HepG2 (cell line): ENCODE measurements around the gene DDX23. TPM values are rescaled to one million over a fixed set of nuclear protein-coding genes. Genes with fewer than 3 reads are reported as not detected.

ENCODE experiments used
- DR1 ChIP-seq: sonication (generic); formaldehyde crosslinking; IDR thresholded peaks from 2 replicates; pipeline ENCODE4 v1.8.0; 2021; ENCODE audit warnings: mild to moderate bottlenecking, missing genetic modification reagents, inconsistent platforms
- KLF13 ChIP-seq: sonication (generic); formaldehyde crosslinking; IDR thresholded peaks from 2 replicates; pipeline ENCODE4 v1.4.0; 2020; ENCODE audit warnings: mild to moderate bottlenecking, missing genetic modification reagents
- KLF15 ChIP-seq: sonication (generic); formaldehyde crosslinking; IDR thresholded peaks from 2 replicates; pipeline ENCODE4 v1.8.1; 2023; ENCODE audit warnings: borderline replicate concordance, mild to moderate bottlenecking, inconsistent platforms, missing genetic modification reagents, mixed read lengths
- PHF20 ChIP-seq: sonication (generic); formaldehyde crosslinking; IDR thresholded peaks from 2 replicates; pipeline ENCODE4 v1.5.0; 2020; ENCODE audit warnings: mild to moderate bottlenecking, missing genetic modification reagents
- SALL1 ChIP-seq: sonication (generic); formaldehyde crosslinking; IDR thresholded peaks from 2 replicates; pipeline ENCODE4 v1.8.0; 2022; ENCODE audit warnings: mild to moderate bottlenecking, missing genetic modification reagents
- SCMH1 ChIP-seq: sonication (generic); formaldehyde crosslinking; IDR thresholded peaks from 2 replicates; pipeline ENCODE4 v1.9.0; 2021; ENCODE audit warnings: missing genetic modification reagents, mild to moderate bottlenecking, borderline replicate concordance
- ZNF737 ChIP-seq: sonication (generic); formaldehyde crosslinking; IDR thresholded peaks from 2 replicates; pipeline ENCODE4 v1.5.0; 2020; ENCODE audit warnings: missing genetic modification reagents, mild to moderate bottlenecking, borderline replicate concordance
- ZNF768 ChIP-seq: sonication (generic); formaldehyde crosslinking; IDR thresholded peaks from 2 replicates; pipeline ENCODE4 v1.4.0; 2020; ENCODE audit warnings: missing genetic modification reagents
- polyA plus RNA-seq, 8 experiments: library from polyadenylated mRNA; depleted of rRNA in 3 of 8; stranded (reverse) in 7 of 8; unstranded in 1 of 8; fragments of >200 nt; fragmentation: Illumina TruSeq in 4 of 8; extraction: Trizol in 4 of 8; gene quantifications; 2 replicates each; pipeline versions ENCODE4 v1.2.1 to v1.2.3, GENCODE V29; 2011 to 2016; ENCODE audit warnings: low read depth in 4 of 8, missing spikeins in 1 of 8, mixed read lengths in 1 of 8; ENCODE audit not compliant: insufficient read depth in 1 of 8
- total RNA-seq, 5 experiments: library from RNA; depleted of rRNA; stranded (reverse); fragments of >200 nt; fragmentation: Illumina TruSeq; extraction: Trizol; gene quantifications; 2 replicates each; pipeline ENCODE4 v1.2.3, GENCODE V29; 2016; ENCODE audit warnings: low read depth in 1 of 5
- TF ChIP-seq, protein P1 (sequence below), 2 experiments: sonication (generic) in 1 of 2; formaldehyde crosslinking in 1 of 2; IDR thresholded peaks; 2 replicates each; pipeline versions ENCODE4 v1.4.0 to v1.6.1; 2018 to 2020; ENCODE audit warnings: missing genetic modification reagents in 2 of 2, borderline replicate concordance in 1 of 2, low read depth in 1 of 2, mild to moderate bottlenecking in 1 of 2, missing biosample characterization in 1 of 2
- TF ChIP-seq, protein P2 (sequence below): sonication (generic); formaldehyde crosslinking; IDR thresholded peaks from 2 replicates; pipeline ENCODE4 v1.4.0; 2020; ENCODE audit warnings: missing genetic modification reagents, low read depth, mild to moderate bottlenecking, borderline replicate concordance
- TF ChIP-seq, protein P3 (sequence below): sonication (generic); formaldehyde crosslinking; IDR thresholded peaks from 2 replicates; pipeline ENCODE4 v1.8.0; 2022; ENCODE audit warnings: missing genetic modification reagents, mild to moderate bottlenecking, moderate library complexity, borderline replicate concordance
- TF ChIP-seq, protein P4 (sequence below): sonication (generic); formaldehyde crosslinking; IDR thresholded peaks from 2 replicates; pipeline ENCODE4 v1.5.1; 2020; ENCODE audit warnings: mild to moderate bottlenecking, missing genetic modification reagents, moderate library complexity
- TF ChIP-seq, protein P5 (sequence below): sonication (generic); formaldehyde crosslinking; IDR thresholded peaks from 2 replicates; pipeline ENCODE4 v1.4.0; 2020; ENCODE audit warnings: missing genetic modification reagents, borderline replicate concordance
- TF ChIP-seq, protein P6 (sequence below): sonication (generic); formaldehyde crosslinking; IDR thresholded peaks from 2 replicates; pipeline ENCODE4 v1.4.0; 2020; ENCODE audit warnings: mild to moderate bottlenecking, low read depth, missing genetic modification reagents

DDX23 gene
- total and polyA plus RNA-seq, 2 of the 13 experiments (the other 11 are each of a cell fraction or from before 2014, with no cell fraction given), result 35.7 to 90.0 TPM

DNA sequence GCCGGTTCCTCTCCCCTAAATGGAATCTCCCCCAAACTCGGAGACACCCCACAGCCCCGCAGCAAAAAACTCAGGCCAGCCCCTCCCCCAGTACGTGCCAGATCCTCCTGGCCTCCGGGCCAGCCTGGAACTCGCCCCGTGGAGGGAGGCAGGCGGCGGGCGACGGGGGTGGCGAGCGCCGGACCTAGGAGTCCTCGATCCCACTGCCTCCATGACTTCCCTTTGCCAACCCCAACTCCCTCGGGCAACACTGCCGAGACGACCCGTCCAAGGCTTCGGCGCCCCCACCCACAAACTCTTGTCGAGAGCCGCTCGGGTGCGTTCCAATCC lies 63.5 kb downstream of the DDX23 start (continued):
- TF ChIP-seq, protein P1, sequence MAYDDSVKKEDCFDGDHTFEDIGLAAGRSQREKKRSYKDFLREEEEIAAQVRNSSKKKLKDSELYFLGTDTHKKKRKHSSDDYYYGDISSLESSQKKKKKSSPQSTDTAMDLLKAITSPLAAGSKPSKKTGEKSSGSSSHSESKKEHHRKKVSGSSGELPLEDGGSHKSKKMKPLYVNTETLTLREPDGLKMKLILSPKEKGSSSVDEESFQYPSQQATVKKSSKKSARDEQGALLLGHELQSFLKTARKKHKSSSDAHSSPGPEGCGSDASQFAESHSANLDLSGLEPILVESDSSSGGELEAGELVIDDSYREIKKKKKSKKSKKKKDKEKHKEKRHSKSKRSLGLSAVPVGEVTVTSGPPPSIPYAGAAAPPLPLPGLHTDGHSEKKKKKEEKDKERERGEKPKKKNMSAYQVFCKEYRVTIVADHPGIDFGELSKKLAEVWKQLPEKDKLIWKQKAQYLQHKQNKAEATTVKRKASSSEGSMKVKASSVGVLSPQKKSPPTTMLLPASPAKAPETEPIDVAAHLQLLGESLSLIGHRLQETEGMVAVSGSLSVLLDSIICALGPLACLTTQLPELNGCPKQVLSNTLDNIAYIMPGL (CRISPR knock-in tag; IDR thresholded peaks at IDR 0.05; ENCODE audit: borderline replicate concordance in 1 of 2, low read depth in 1 of 2), result 0 out of 4 replicates have a peak, but pooled peaks of 1 of the 2 experiments have one; percentile 24
- TF ChIP-seq SCMH1, result no peak
- TF ChIP-seq, protein P2, sequence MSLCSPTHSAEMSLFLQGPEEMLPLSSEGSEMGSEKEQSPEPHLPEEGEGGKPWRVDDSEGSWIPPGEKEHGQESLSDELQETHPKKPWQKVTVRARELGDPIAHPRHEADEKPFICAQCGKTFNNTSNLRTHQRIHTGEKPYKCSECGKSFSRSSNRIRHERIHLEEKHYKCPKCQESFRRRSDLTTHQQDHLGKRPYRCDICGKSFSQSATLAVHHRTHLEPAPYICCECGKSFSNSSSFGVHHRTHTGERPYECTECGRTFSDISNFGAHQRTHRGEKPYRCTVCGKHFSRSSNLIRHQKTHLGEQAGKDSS (CRISPR knock-in tag), result no peak
- no peak for TF ChIP-seq PHF20
- TF ChIP-seq KLF15 (CRISPR knock-in tag), result no peak
- TF ChIP-seq, protein P3, sequence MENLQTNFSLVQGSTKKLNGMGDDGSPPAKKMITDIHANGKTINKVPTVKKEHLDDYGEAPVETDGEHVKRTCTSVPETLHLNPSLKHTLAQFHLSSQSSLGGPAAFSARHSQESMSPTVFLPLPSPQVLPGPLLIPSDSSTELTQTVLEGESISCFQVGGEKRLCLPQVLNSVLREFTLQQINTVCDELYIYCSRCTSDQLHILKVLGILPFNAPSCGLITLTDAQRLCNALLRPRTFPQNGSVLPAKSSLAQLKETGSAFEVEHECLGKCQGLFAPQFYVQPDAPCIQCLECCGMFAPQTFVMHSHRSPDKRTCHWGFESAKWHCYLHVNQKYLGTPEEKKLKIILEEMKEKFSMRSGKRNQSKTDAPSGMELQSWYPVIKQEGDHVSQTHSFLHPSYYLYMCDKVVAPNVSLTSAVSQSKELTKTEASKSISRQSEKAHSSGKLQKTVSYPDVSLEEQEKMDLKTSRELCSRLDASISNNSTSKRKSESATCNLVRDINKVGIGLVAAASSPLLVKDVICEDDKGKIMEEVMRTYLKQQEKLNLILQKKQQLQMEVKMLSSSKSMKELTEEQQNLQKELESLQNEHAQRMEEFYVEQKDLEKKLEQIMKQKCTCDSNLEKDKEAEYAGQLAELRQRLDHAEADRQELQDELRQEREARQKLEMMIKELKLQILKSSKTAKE (CRISPR knock-in tag), result no peak
- 0 out of 2 replicates have a peak, but pooled peaks have one; percentile 20 for TF ChIP-seq DR1 (CRISPR knock-in tag)
- TF ChIP-seq ZNF737 (CRISPR knock-in tag), result no peak
- TF ChIP-seq ZNF768, result peak; percentile 5; the same call in 1 of the 2 replicates
- TF ChIP-seq, protein P4, sequence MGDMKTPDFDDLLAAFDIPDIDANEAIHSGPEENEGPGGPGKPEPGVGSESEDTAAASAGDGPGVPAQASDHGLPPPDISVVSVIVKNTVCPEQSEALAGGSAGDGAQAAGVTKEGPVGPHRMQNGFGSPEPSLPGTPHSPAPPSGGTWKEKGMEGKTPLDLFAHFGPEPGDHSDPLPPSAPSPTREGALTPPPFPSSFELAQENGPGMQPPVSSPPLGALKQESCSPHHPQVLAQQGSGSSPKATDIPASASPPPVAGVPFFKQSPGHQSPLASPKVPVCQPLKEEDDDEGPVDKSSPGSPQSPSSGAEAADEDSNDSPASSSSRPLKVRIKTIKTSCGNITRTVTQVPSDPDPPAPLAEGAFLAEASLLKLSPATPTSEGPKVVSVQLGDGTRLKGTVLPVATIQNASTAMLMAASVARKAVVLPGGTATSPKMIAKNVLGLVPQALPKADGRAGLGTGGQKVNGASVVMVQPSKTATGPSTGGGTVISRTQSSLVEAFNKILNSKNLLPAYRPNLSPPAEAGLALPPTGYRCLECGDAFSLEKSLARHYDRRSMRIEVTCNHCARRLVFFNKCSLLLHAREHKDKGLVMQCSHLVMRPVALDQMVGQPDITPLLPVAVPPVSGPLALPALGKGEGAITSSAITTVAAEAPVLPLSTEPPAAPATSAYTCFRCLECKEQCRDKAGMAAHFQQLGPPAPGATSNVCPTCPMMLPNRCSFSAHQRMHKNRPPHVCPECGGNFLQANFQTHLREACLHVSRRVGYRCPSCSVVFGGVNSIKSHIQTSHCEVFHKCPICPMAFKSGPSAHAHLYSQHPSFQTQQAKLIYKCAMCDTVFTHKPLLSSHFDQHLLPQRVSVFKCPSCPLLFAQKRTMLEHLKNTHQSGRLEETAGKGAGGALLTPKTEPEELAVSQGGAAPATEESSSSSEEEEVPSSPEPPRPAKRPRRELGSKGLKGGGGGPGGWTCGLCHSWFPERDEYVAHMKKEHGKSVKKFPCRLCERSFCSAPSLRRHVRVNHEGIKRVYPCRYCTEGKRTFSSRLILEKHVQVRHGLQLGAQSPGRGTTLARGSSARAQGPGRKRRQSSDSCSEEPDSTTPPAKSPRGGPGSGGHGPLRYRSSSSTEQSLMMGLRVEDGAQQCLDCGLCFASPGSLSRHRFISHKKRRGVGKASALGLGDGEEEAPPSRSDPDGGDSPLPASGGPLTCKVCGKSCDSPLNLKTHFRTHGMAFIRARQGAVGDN (CRISPR knock-in tag), result peak; percentile 33
- TF ChIP-seq, protein P5, sequence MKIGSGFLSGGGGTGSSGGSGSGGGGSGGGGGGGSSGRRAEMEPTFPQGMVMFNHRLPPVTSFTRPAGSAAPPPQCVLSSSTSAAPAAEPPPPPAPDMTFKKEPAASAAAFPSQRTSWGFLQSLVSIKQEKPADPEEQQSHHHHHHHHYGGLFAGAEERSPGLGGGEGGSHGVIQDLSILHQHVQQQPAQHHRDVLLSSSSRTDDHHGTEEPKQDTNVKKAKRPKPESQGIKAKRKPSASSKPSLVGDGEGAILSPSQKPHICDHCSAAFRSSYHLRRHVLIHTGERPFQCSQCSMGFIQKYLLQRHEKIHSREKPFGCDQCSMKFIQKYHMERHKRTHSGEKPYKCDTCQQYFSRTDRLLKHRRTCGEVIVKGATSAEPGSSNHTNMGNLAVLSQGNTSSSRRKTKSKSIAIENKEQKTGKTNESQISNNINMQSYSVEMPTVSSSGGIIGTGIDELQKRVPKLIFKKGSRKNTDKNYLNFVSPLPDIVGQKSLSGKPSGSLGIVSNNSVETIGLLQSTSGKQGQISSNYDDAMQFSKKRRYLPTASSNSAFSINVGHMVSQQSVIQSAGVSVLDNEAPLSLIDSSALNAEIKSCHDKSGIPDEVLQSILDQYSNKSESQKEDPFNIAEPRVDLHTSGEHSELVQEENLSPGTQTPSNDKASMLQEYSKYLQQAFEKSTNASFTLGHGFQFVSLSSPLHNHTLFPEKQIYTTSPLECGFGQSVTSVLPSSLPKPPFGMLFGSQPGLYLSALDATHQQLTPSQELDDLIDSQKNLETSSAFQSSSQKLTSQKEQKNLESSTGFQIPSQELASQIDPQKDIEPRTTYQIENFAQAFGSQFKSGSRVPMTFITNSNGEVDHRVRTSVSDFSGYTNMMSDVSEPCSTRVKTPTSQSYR (CRISPR knock-in tag), result no peak
- 0 out of 2 replicates have a peak, but pooled peaks have one; percentile 3 for TF ChIP-seq SALL1
- TF ChIP-seq, protein P6, sequence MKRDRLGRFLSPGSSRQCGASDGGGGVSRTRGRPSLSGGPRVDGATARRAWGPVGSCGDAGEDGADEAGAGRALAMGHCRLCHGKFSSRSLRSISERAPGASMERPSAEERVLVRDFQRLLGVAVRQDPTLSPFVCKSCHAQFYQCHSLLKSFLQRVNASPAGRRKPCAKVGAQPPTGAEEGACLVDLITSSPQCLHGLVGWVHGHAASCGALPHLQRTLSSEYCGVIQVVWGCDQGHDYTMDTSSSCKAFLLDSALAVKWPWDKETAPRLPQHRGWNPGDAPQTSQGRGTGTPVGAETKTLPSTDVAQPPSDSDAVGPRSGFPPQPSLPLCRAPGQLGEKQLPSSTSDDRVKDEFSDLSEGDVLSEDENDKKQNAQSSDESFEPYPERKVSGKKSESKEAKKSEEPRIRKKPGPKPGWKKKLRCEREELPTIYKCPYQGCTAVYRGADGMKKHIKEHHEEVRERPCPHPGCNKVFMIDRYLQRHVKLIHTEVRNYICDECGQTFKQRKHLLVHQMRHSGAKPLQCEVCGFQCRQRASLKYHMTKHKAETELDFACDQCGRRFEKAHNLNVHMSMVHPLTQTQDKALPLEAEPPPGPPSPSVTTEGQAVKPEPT (CRISPR knock-in tag), result no peak
- TF ChIP-seq KLF13 (CRISPR knock-in tag), result no peak
